BJ (cell line): Measurements from ENCODE around the gene CLASP2. TPM values are rescaled to one million over a fixed set of nuclear protein-coding genes. Genes with fewer than 3 reads are reported as not detected.

ENCODE experiments used
- CTCF ChIA-PET: fragments of 350-600 bp; formaldehyde crosslinking; extraction: SDS; loops from one replicate; lab custom pipeline; 2021; ENCODE audit warnings: antibody characterized with exemption, inconsistent platforms; lab: Yijun Ruan, JAX
- POLR2A ChIA-PET: fragments of 300-600 bp; sonication (Branson Sonifier 250); formaldehyde crosslinking; extraction: SDS; loops from one replicate; lab custom pipeline; 2021; ENCODE audit warnings: antibody characterized with exemption; lab: Charles Lee
- DNase-seq: peaks from one replicate; pipeline ENCODE4 v3.0.0-alpha.2; 2011; ENCODE audit warnings: low read depth
- H3K27me3 ChIP-seq: 2 replicates; pipeline ENCODE4 v1.6.0; 2011; ENCODE audit warnings: low read length; ENCODE audit not compliant: control insufficient read depth, insufficient read depth
- H3K36me3 ChIP-seq: 2 replicates; pipeline ENCODE4 v1.5.1; 2011; ENCODE audit warnings: low read length; ENCODE audit not compliant: control insufficient read depth, insufficient read depth
- H3K4me3 ChIP-seq: 2 replicates; pipeline ENCODE4 v1.5.1; 2011; ENCODE audit warnings: low read depth, mild to moderate bottlenecking, control low read depth, low read length
- polyA plus RNA-seq: library from polyadenylated mRNA; depleted of rRNA; stranded (reverse); fragments of >200 nt; gene quantifications from 2 replicates; pipeline ENCODE4 v1.2.3, GENCODE V29; 2011
- TF ChIP-seq, protein P1 (sequence below): IDR thresholded peaks from 2 replicates; pipeline ENCODE4 v1.5.1; 2011; ENCODE audit warnings: low read depth, mild to moderate bottlenecking, control low read depth, inconsistent platforms, low read length, moderate library complexity; ENCODE audit not compliant: insufficient read depth

CLASP2 gene
- polyA plus RNA-seq, 1 experiment: 20.5 TPM

DNA sequence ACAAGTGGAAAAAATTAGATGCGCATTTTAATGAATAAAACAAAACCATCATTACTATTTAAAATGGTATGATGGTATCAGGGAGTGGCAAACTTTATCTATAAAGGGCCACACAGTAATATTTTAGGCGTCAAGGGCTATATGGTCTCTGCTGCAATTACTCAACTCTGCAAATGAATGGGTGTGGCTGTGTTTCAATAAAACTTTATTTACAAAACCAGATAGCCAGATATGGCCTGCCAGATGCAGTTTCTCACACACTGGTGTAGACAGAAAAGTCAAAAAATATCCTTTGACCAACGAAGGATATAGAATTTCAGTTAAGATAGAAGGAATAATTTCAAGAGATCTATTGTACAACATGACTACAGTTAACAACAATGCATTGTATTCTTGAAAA is 83.8 kb downstream of the CLASP2 start:
- ChIA-PET POLR2A (no interaction called here), CTCF (interaction anchor here (1.0 to 4.3 kb wide), 3 partner anchors 82 to 151 kb away, joined by 4 to 21 read pairs (median 5); no protein-coding TSS in a partner anchor)
- DNase-seq: no peak
- H3K36me3 ChIP-seq: no peaks in the 10 kb centered on the region
- no peak overlapping the region for H3K4me3 ChIP-seq
- TF ChIP-seq, protein P1, sequence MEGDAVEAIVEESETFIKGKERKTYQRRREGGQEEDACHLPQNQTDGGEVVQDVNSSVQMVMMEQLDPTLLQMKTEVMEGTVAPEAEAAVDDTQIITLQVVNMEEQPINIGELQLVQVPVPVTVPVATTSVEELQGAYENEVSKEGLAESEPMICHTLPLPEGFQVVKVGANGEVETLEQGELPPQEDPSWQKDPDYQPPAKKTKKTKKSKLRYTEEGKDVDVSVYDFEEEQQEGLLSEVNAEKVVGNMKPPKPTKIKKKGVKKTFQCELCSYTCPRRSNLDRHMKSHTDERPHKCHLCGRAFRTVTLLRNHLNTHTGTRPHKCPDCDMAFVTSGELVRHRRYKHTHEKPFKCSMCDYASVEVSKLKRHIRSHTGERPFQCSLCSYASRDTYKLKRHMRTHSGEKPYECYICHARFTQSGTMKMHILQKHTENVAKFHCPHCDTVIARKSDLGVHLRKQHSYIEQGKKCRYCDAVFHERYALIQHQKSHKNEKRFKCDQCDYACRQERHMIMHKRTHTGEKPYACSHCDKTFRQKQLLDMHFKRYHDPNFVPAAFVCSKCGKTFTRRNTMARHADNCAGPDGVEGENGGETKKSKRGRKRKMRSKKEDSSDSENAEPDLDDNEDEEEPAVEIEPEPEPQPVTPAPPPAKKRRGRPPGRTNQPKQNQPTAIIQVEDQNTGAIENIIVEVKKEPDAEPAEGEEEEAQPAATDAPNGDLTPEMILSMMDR: no peak
- no peaks in the 10 kb centered on the region for H3K27me3 ChIP-seq

DNA sequence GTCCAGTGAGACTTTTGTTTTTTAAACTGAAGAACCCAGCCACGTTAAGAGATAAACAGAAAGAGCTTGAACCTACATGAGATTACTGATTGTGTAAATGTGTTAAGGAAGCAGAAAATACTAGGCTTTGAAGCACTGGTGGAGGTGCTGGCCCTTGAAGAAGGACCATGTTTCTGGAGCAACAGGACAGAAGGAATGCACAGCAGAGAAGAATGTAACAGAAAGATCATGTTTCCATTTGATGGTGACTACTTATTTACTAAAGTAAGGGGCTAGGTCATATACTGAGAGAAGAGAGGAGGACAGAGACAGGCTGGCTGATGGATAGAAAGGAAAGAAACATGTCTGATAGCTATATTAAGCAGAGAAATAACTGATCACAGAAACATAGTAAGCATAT is 88.8 kb downstream of the CLASP2 start:
- TF ChIP-seq, protein P1: no peak
- POLR2A ChIA-PET: no interaction called here
- Histone ChIP-seq H3K36me3 (no peaks in the 10 kb centered on the region), H3K4me3 (no peak overlapping the region), H3K27me3 (no peaks in the 10 kb centered on the region)
- no peak for DNase-seq
- CTCF ChIA-PET: interaction anchor here (3.3 kb wide), 1 partner anchor 158 kb away, joined by 13 read pairs; no protein-coding TSS in a partner anchor

DNA sequence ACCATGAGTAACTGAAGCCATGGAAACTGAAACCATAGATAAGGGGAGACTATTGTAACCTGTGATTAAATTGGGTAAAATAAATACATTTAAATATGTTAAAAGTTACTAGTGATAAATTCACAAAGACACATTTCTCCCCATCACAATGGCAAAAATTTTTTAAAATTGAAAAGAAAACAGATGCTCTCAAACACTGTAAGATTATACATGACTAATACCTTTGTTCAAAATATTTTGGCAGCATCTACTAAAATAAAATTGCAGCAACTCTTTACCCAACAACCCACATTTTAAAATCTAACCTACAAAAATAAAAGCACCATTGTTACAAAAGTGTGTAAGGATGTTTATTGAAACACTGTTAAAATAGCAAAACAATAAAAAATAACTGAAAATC is 93.3 kb downstream of the CLASP2 start:
- DNase-seq: no peak
- CTCF ChIA-PET: no interaction called here

DNA sequence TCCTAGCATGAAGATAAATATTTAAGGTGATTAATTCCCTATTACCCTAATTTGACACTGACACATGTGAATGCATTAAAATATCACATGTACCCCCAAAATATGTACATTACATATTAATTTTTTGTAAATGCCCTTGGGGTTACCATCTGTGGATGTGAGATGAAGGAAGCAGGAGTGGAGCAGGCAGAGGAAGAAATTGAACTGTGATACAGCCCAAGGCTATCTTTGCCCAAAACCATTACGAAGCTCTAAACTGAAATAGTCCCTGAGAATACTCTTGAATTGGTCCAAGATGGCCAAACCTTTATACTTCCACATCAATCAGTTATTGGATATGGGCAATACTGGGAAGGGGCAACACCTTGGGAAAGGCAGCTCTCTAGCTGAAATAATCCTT is 105.0 kb downstream of the CLASP2 start:
- Histone ChIP-seq H3K27me3 (no peaks in the 10 kb centered on the region), H3K4me3 (no peak overlapping the region), H3K36me3 (no peaks in the 10 kb centered on the region)
- TF ChIP-seq, protein P1: no peak
- CTCF ChIA-PET: interaction anchor here (1.2 kb wide), 1 partner anchor 174 kb away, joined by 3 read pairs; no protein-coding TSS in a partner anchor
- POLR2A ChIA-PET: no interaction called here
- DNase-seq: no peak

More for the DNA sequence above, 93.3 kb downstream of the CLASP2 start:
- TF ChIP-seq, protein P1: no peak
- H3K4me3 ChIP-seq: no peak overlapping the region
- peaks cover 2% of the 10 kb centered on the region; the same call in 1 of the 2 replicates for H3K36me3 ChIP-seq
- POLR2A ChIA-PET: no interaction called here
- H3K27me3 ChIP-seq: no peaks in the 10 kb centered on the region

DNA sequence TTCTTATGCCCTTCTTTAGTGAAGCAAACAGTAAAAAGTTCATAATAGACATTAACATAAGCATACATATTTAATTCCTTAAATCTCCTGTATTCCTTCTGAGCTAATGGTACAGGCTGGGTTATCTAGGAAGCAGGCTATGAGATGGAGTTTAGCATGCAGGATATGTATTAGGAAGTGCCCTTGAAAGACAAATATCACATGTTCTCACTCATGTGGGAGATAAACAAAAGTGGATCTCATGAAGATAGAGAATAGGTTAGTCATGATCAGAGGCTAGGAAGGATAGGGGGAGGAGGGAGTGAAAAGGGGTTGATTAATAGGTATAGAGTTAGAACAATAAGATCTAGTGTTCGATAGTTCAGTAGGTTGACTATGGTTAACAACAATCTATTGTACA is 105.4 kb downstream of the CLASP2 start:
- no peak for DNase-seq
- Histone ChIP-seq H3K4me3 (no peak overlapping the region), H3K36me3 (no peaks in the 10 kb centered on the region), H3K27me3 (no peaks in the 10 kb centered on the region)
- TF ChIP-seq, protein P1: no peak
- ChIA-PET POLR2A (no interaction called here), CTCF (interaction anchor here (1.2 kb wide), 1 partner anchor 174 kb away, joined by 3 read pairs; no protein-coding TSS in a partner anchor)
